Measurements from ENCODE around the gene TCIRG1. TPM values are rescaled to one million over a fixed set of nuclear protein-coding genes. Genes with fewer than 3 reads are reported as not detected.
A peak's percentile ranks its signal among the peaks of the same experiment; 100 is the strongest.

Gene TCIRG1
- total and polyA plus RNA-seq, 2 of the 13 experiments (the other 11 are each of a cell fraction or from before 2014, with no cell fraction given): 48.0 to 69.6 TPM

GRCh38 chr11:68038718-68039525 is at the start of gene TCIRG1 (continued):
- TF ChIP-seq, protein P1, sequence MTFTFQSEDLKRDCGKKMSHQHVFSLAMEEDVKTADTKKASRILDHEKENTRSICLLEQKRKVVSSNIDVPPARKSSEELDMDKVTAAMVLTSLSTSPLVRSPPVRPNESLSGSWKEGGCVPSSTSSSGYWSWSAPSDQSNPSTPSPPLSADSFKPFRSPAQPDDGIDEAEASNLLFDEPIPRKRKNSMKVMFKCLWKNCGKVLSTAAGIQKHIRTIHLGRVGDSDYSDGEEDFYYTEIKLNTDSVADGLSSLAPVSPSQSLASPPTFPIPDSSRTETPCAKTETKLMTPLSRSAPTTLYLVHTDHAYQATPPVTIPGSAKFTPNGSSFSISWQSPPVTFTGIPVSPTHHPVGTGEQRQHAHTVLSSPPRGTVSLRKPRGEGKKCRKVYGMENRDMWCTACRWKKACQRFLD (CRISPR knock-in tag; IDR thresholded peaks at IDR 0.05; ENCODE audit: borderline replicate concordance): no peak
- no peak for TF ChIP-seq ZNF281 (CRISPR knock-in tag; IDR thresholded peaks at IDR 0.05; ENCODE audit: borderline replicate concordance)
- no peak for TF ChIP-seq ZBTB8A (CRISPR knock-in tag; IDR thresholded peaks at IDR 0.05; ENCODE audit: borderline replicate concordance, low read depth)
- peak; percentile 54; the same call in 1 of the 3 replicates for TF ChIP-seq MXI1 (IDR thresholded peaks at IDR 0.05; ENCODE audit: borderline replicate concordance, low read depth, low read length)
- 0 out of 2 replicates have a peak, but pooled peaks have one; percentile 0 for TF ChIP-seq ZNF776 (CRISPR knock-in tag; IDR thresholded peaks at IDR 0.05)
- TF ChIP-seq ZNF136 (CRISPR knock-in tag; IDR thresholded peaks at IDR 0.05; ENCODE audit: low read depth): no peak
- no peak; the same call in 1 of the 2 replicates for TF ChIP-seq ZNF598 (CRISPR knock-in tag; IDR thresholded peaks at IDR 0.05; ENCODE audit: borderline replicate concordance)
- peak; percentile 98 for TF ChIP-seq KDM1A (CRISPR knock-in tag; IDR thresholded peaks at IDR 0.05)
- TF ChIP-seq, protein P2, sequence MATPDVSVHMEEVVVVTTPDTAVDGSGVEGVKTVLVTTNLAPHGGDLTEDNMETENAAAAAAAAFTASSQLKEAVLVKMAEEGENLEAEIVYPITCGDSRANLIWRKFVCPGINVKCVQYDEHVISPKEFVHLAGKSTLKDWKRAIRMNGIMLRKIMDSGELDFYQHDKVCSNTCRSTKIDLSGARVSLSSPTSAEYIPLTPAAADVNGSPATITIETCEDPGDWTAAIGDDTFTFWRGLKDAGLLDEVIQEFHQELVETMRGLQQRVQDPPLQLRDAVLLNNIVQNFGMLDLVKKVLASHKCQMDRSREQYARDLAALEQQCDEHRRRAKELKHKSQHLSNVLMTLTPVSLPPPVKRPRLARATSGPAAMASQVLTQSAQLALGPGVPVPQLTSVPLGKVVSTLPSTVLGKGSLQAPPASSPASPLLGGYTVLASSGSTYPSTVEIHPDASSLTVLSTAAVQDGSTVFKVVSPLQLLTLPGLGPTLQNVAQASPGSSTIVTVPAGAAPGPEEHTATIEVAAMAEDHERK (CRISPR knock-in tag; IDR thresholded peaks at IDR 0.05; ENCODE audit: low read depth): no peak
- TF ChIP-seq ZNF17 (CRISPR knock-in tag; IDR thresholded peaks at IDR 0.05): no peak
- TF ChIP-seq ZBTB7B (CRISPR knock-in tag; IDR thresholded peaks at IDR 0.05): peak; percentile 54; the same call in 1 of the 2 replicates
- TF ChIP-seq, protein P3, sequence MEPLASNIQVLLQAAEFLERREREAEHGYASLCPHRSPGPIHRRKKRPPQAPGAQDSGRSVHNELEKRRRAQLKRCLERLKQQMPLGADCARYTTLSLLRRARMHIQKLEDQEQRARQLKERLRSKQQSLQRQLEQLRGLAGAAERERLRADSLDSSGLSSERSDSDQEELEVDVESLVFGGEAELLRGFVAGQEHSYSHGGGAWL (CRISPR knock-in tag; IDR thresholded peaks at IDR 0.05): no peak; the same call in 1 of the 2 replicates
- TF ChIP-seq SRF (IDR thresholded peaks at IDR 0.05; ENCODE audit: low read depth, low read length): 0 out of 2 replicates have a peak, but pooled peaks have one; percentile 28
- no peak for TF ChIP-seq NFRKB (IDR thresholded peaks at IDR 0.05)
- no peak for TF ChIP-seq SOX6 (IDR thresholded peaks at IDR 0.05)
- TF ChIP-seq SOX6 (CRISPR knock-in tag; IDR thresholded peaks at IDR 0.05): 0 out of 2 replicates have a peak, but pooled peaks have one; percentile 4
- no peak; the same call in 1 of the 2 replicates for TF ChIP-seq LBX2 (CRISPR knock-in tag; IDR thresholded peaks at IDR 0.05; ENCODE audit: borderline replicate concordance)
- 0 out of 2 replicates have a peak, but pooled peaks have one; percentile 61 for TF ChIP-seq ZNF350 (CRISPR knock-in tag; IDR thresholded peaks at IDR 0.05; ENCODE audit: borderline replicate concordance, low read depth)
- TF ChIP-seq ZNF510 (CRISPR knock-in tag; IDR thresholded peaks at IDR 0.05; ENCODE audit: low read depth): no peak
- no peak for TF ChIP-seq ZNF605 (CRISPR knock-in tag; IDR thresholded peaks at IDR 0.05)
- TF ChIP-seq ZNF253 (CRISPR knock-in tag; IDR thresholded peaks at IDR 0.05; ENCODE audit: borderline replicate concordance): no peak

All from HepG2 (cell line).